CMK (cell line): ENCODE data around the gene SEC24B.
"Not testable (repeated sequence)": the region's sequence is repeated elsewhere in the genome, so short reads cannot be mapped to it uniquely, and the experiment has no call there.

Experiments
- DNase-seq: peaks from one replicate; pipeline ENCODE4 v3.0.0-alpha.2; 2010; ENCODE audit warnings: low read depth

The SEC24B gene

GRCh38 chr4:109432696-109433095 lies 919 bp upstream of the SEC24B start:
- no peak for DNase-seq

- DNase-seq: no peak
These were observed 674 bp downstream of the SEC24B start for GRCh38 chr4:109434007-109434971.

- DNase-seq: no peak
These were observed 2.0 kb downstream of the SEC24B start for GRCh38 chr4:109435635-109436034.

GRCh38 chr4:109436504-109436903 lies 2.9 kb downstream of the SEC24B start:
- DNase-seq: no peak

- no peak for DNase-seq
These were observed 7.3 kb downstream of the SEC24B start for GRCh38 chr4:109440948-109441347.

- DNase-seq: no peak
These were observed 8.3 kb downstream of the SEC24B start for GRCh38 chr4:109441862-109442458.

- DNase-seq: no peak
These were observed 10.7 kb downstream of the SEC24B start for GRCh38 chr4:109444182-109444844.

- DNase-seq: no peak
These were observed 13.7 kb downstream of the SEC24B start for GRCh38 chr4:109447278-109447677.

GRCh38 chr4:109451544-109452273 lies 18.1 kb downstream of the SEC24B start:
- DNase-seq: no peak

GRCh38 chr4:109453110-109453509 lies 19.5 kb downstream of the SEC24B start:
- not testable (repeated sequence) for DNase-seq

GRCh38 chr4:109462297-109462696 lies 28.7 kb downstream of the SEC24B start:
- DNase-seq: no peak

- no peak for DNase-seq
These were observed 29.2 kb downstream of the SEC24B start for GRCh38 chr4:109462802-109463201.

GRCh38 chr4:109465069-109465468 lies 31.5 kb downstream of the SEC24B start:
- no peak for DNase-seq

GRCh38 chr4:109469915-109470314 lies 36.3 kb downstream of the SEC24B start:
- no peak for DNase-seq

- no peak for DNase-seq
These were observed 38.7 kb downstream of the SEC24B start for GRCh38 chr4:109472343-109472761.

- no peak for DNase-seq
These were observed 40.2 kb downstream of the SEC24B start for GRCh38 chr4:109473824-109474223.

- DNase-seq: no peak
These were observed 52.4 kb downstream of the SEC24B start for GRCh38 chr4:109486007-109486406.

GRCh38 chr4:109494563-109494962 lies 60.9 kb downstream of the SEC24B start:
- DNase-seq: no peak

- no peak for DNase-seq
These were observed 61.9 kb downstream of the SEC24B start for GRCh38 chr4:109495514-109495913.

GRCh38 chr4:109496875-109497274 lies 63.3 kb downstream of the SEC24B start:
- DNase-seq: no peak

GRCh38 chr4:109497511-109497910 lies 63.9 kb downstream of the SEC24B start:
- no peak for DNase-seq

GRCh38 chr4:109499513-109499912 lies 65.9 kb downstream of the SEC24B start:
- no peak for DNase-seq
